RWPE2 (cell line): ENCODE data around the gene EFCAB8.
"Not testable (repeated sequence)": the region's sequence is repeated elsewhere in the genome, so short reads cannot be mapped to it uniquely, and the experiment has no call there.

Source experiments
- ATAC-seq: fragments of 200-7000 bp; cut with Tn5 transposase; 3 replicates; pipeline ENCODE4 v1.9.1; 2021; ENCODE audit warnings: low read depth
- DNase-seq: peaks from one replicate; pipeline ENCODE4 v3.0.0-alpha.2; 2020; ENCODE audit warnings: low spot score
- H3K27ac ChIP-seq: fragments of 450-650 bp; 2 replicates; pipeline ENCODE4 v1.5.1; 2017; ENCODE audit warnings: mild to moderate bottlenecking; ENCODE audit not compliant: poor library complexity, severe bottlenecking
- H3K27me3 ChIP-seq: fragments of 250-450 bp; sonication (Bioruptor Pico); 2 replicates; pipeline ENCODE4 v1.5.1; 2021; ENCODE audit warnings: mild to moderate bottlenecking, moderate library complexity; ENCODE audit not compliant: insufficient read depth, poor library complexity, severe bottlenecking
- H3K36me3 ChIP-seq: fragments of 250-450 bp; sonication (Bioruptor Pico); 2 replicates; pipeline ENCODE4 v1.5.1; 2020; ENCODE audit warnings: low read depth, mild to moderate bottlenecking, moderate library complexity
- H3K4me1 ChIP-seq: fragments of 250-450 bp; sonication (Bioruptor Pico); 2 replicates; pipeline ENCODE4 v1.5.1; 2021; ENCODE audit warnings: mild to moderate bottlenecking, moderate library complexity; ENCODE audit not compliant: insufficient read depth, poor library complexity, severe bottlenecking
- H3K4me3 ChIP-seq: fragments of 250-450 bp; sonication (Bioruptor Pico); 2 replicates; pipeline ENCODE4 v1.5.1; 2021; ENCODE audit warnings: mild to moderate bottlenecking, moderate library complexity; ENCODE audit not compliant: severe bottlenecking
- H3K9me3 ChIP-seq: fragments of 250-450 bp; sonication (Bioruptor Pico); 2 replicates; pipeline ENCODE4 v1.5.1; 2021; ENCODE audit warnings: mild to moderate bottlenecking, moderate library complexity; ENCODE audit not compliant: severe bottlenecking
- CTCF ChIP-seq: fragments of 450-650 bp; IDR thresholded peaks from one replicate; pipeline ENCODE4 v1.5.1; 2017; ENCODE audit warnings: mild to moderate bottlenecking, moderate library complexity; ENCODE audit not compliant: poor library complexity, severe bottlenecking

The EFCAB8 gene

GRCh38 chr20:32959351-32960221 is 100.9 kb downstream of the EFCAB8 start:
- no peak overlapping the region for H3K4me3 ChIP-seq
- no peak for ATAC-seq
- peaks cover 3% of the 10 kb centered on the region for H3K27me3 ChIP-seq
- no peaks in the 10 kb centered on the region for H3K36me3 ChIP-seq
- peaks cover 5% of the 10 kb centered on the region for H3K9me3 ChIP-seq
- TF ChIP-seq CTCF = no peak
- peak; percentile 72 for DNase-seq
- H3K27ac ChIP-seq = no peak overlapping the region
- no peaks in the 10 kb centered on the region for H3K4me1 ChIP-seq

- no peaks in the 10 kb centered on the region for H3K4me1 ChIP-seq
- TF ChIP-seq CTCF = no peak
- no peak overlapping the region for H3K4me3 ChIP-seq
- ATAC-seq (no peak), DNase-seq (no peak)
- no peaks in the 10 kb centered on the region for H3K36me3 ChIP-seq
- peaks cover 5% of the 10 kb centered on the region for H3K9me3 ChIP-seq
- H3K27ac ChIP-seq = no peak overlapping the region
- no peaks in the 10 kb centered on the region for H3K27me3 ChIP-seq
Measured at GRCh38 chr20:32960222-32960518, 101.4 kb downstream of the EFCAB8 start.

GRCh38 chr20:32960849-32961731 is 102.4 kb downstream of the EFCAB8 start:
- ATAC-seq = no peak
- H3K27ac ChIP-seq = no peak overlapping the region

GRCh38 chr20:32962053-32962452 is 103.3 kb downstream of the EFCAB8 start:
- TF ChIP-seq CTCF = no peak
- DNase-seq (peak; percentile 77), ATAC-seq (no peak)
- no peak overlapping the region for H3K4me3 ChIP-seq
- H3K4me1 ChIP-seq = no peaks in the 10 kb centered on the region
- H3K27ac ChIP-seq = no peak overlapping the region
- H3K9me3 ChIP-seq = no peaks in the 10 kb centered on the region
- no peaks in the 10 kb centered on the region for H3K36me3 ChIP-seq
- H3K27me3 ChIP-seq = peaks cover 3% of the 10 kb centered on the region

More at GRCh38 chr20:32960849-32961731, 102.4 kb downstream of the EFCAB8 start:
- Histone ChIP-seq H3K27me3 (peaks cover 3% of the 10 kb centered on the region), H3K4me1 (no peaks in the 10 kb centered on the region), H3K9me3 (peaks cover 5% of the 10 kb centered on the region), H3K36me3 (no peaks in the 10 kb centered on the region), H3K4me3 (no peak overlapping the region)
- no peak for TF ChIP-seq CTCF
- peak; percentile 78 for DNase-seq

GRCh38 chr20:32962646-32963045 is 103.9 kb downstream of the EFCAB8 start:
- H3K27ac ChIP-seq, ATAC-seq, H3K4me3 ChIP-seq, H3K36me3 ChIP-seq, H3K9me3 ChIP-seq, H3K4me1 ChIP-seq, H3K27me3 ChIP-seq: not testable (repeated sequence)
- DNase-seq = peak; percentile 73
